Stomach smooth muscle (tissue), 2 donors: ENCODE results near the gene PAMR1.
"Not testable (repeated sequence)": the region's sequence is repeated elsewhere in the genome, so short reads cannot be mapped to it uniquely, and the experiment has no call there.

ENCODE experiments used
- H3K27ac ChIP-seq: one replicate; pipeline ENCODE4 v1.7.0; 2013; ENCODE audit warnings: mild to moderate bottlenecking, low read length, inconsistent platforms
- H3K27me3 ChIP-seq, 2 donors: one replicate each; pipeline ENCODE4 v1.7.0; 2013; ENCODE audit warnings: low read length in 2 of 2; ENCODE audit not compliant: insufficient read depth in 2 of 2, control insufficient read depth in 1 of 2
- H3K36me3 ChIP-seq, 2 donors: one replicate each; pipeline ENCODE4 v1.7.0; 2013; ENCODE audit warnings: low read length in 2 of 2; ENCODE audit not compliant: control insufficient read depth in 2 of 2, insufficient read depth in 2 of 2
- H3K4me1 ChIP-seq: one replicate; pipeline ENCODE4 v1.7.0; 2013; ENCODE audit warnings: low read length; ENCODE audit not compliant: control insufficient read depth, insufficient read depth
- H3K4me3 ChIP-seq, 2 donors: one replicate each; pipeline ENCODE4 v1.7.0; 2013; ENCODE audit warnings: low read length in 2 of 2
- H3K9ac ChIP-seq, 2 donors: one replicate each; pipeline ENCODE4 v1.7.0; 2013; ENCODE audit warnings: low read length in 2 of 2, mild to moderate bottlenecking in 1 of 2
- H3K9me3 ChIP-seq, 2 donors: one replicate each; pipeline ENCODE4 v1.7.0; 2013; ENCODE audit warnings: low read length in 2 of 2; ENCODE audit not compliant: control insufficient read depth in 2 of 2
- donor health status: healthy.
- donor health status: Pancreatic carcinoma.

Gene PAMR1

DNA sequence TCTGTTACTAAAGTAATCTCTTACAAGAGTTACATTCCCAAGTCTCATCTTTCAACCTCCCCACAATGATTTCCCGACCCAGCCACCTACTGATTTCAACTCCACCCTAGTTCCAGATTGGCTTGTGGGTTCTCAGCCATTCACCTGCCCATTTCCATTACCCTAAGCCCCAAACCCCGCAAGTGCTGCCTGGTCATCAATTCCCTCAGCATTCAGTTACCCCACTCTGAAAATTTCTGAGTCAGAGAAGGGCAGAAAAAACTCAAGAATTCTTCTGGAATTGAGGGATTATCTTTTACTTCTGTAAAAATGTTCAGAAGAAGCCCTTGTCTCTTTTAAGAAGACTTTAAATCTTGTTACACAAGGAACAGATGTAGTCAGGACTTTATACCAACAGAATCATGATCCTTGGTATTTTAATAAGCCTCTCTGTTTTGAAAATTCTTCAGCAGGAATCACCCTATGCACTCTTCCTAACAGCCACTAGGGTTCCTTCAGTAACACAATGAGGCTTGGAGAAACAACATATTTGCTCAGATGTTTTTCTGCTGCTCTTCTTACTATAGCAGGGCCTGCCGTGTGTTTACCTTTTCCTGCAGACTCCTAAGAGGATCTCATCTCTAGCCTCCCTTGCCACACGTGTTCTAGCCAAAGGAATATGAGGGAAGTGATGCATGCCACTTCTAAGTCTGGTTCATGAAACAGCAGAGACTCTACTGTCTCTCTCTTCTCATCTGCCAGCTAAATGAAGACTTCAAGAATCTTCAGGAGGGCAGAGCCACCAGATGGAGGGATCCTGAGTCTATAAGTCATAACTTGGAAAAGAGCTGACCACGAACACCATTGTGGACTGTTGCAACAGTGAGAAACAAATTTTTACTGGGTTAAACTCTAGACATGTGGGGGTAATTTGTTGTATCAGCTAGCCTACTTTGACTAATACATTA lies 29.3 kb upstream of the PAMR1 start:
- Histone ChIP-seq H3K9ac (no peak overlapping the region), H3K4me1 (peaks cover 12% of the 10 kb centered on the region), H3K36me3 (no peaks in the 10 kb centered on the region), H3K9me3 (no peaks in the 10 kb centered on the region), H3K27me3 (no peaks in the 10 kb centered on the region), H3K27ac (no peak overlapping the region), H3K4me3 (no peak overlapping the region)

GRCh38 chr11:35553831-35554230 lies 28.4 kb upstream of the PAMR1 start:
- H3K27me3 ChIP-seq = no peaks in the 10 kb centered on the region
- H3K36me3 ChIP-seq = no peaks in the 10 kb centered on the region
- H3K4me1 ChIP-seq = peaks cover 12% of the 10 kb centered on the region
- H3K9ac ChIP-seq = no peak overlapping the region
- no peak overlapping the region for H3K4me3 ChIP-seq
- H3K27ac ChIP-seq = no peak overlapping the region
- no peaks in the 10 kb centered on the region for H3K9me3 ChIP-seq

DNA sequence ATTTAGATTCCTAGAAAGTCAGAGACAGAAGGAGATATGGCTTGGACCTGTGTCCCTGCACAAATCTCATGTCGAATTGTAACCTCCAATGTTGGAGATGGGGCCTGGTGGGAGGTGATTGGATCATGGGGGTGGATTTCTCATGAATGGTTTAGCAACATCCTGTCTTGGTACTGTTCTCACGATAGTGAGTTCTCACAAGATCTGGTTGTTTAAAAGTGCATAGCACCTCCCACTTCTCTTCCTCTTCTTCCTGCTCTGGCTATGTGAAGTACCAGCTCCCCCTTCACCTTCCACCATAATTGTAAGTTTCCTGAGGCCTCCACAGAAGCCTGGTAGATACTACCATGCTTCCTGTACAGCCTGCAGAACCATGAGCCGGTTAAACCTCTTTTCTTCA lies 27.6 kb upstream of the PAMR1 start:
- no peaks in the 10 kb centered on the region for H3K27me3 ChIP-seq
- H3K27ac ChIP-seq = no peak overlapping the region
- no peaks in the 10 kb centered on the region for H3K36me3 ChIP-seq
- H3K9ac ChIP-seq = no peak overlapping the region
- no peaks in the 10 kb centered on the region for H3K9me3 ChIP-seq
- no peak overlapping the region for H3K4me3 ChIP-seq
- peaks cover 9% of the 10 kb centered on the region for H3K4me1 ChIP-seq

- Histone ChIP-seq H3K4me1 (peaks cover 9% of the 10 kb centered on the region), H3K36me3 (no peaks in the 10 kb centered on the region), H3K9ac (no peak overlapping the region), H3K9me3 (no peaks in the 10 kb centered on the region), H3K27ac (no peak overlapping the region), H3K4me3 (no peak overlapping the region), H3K27me3 (no peaks in the 10 kb centered on the region)
Observed at GRCh38 chr11:35552616-35553015, 27.2 kb upstream of the PAMR1 start.

DNA sequence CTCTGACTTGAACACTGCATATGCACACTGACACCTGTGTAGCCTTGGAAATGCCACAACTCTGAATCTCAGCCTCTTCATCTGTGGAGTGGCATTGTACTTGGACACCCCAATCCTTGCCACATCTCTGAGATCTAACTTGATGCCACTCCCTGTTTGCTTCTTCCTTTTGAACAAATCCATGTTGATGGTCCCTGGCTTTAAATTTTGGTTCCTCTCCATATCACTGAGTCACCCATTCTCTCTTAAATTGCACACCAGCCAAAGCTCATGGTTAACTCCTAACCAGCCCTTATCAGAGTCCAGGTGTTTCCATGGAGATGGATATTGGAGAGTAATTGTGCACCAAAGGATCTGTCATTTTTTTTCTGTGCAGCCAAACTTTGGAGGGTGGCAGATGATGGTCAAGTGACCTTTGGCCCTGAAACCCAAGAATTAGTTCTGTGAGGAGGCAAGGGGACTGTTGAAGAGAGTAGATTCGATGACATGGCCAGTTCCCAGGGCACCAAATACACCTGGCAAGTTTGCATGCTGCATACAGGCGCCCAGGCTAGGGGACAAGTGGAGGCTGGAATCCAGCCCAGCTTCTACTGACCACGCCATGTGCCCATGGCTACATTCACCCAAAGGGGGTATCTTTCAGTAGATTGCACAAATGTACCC lies 25.1 kb upstream of the PAMR1 start:
- Histone ChIP-seq H3K4me1 (peaks cover 9% of the 10 kb centered on the region), H3K4me3 (no peak overlapping the region), H3K9me3 (no peaks in the 10 kb centered on the region), H3K9ac (no peak overlapping the region), H3K27me3 (no peaks in the 10 kb centered on the region), H3K27ac (no peak overlapping the region), H3K36me3 (no peaks in the 10 kb centered on the region)

GRCh38 chr11:35549787-35550186 lies 24.4 kb upstream of the PAMR1 start:
- Histone ChIP-seq H3K27ac (no peak overlapping the region), H3K36me3 (no peaks in the 10 kb centered on the region), H3K9ac (no peak overlapping the region), H3K27me3 (no peaks in the 10 kb centered on the region), H3K4me1 (peaks cover 6% of the 10 kb centered on the region), H3K9me3 (no peaks in the 10 kb centered on the region), H3K4me3 (no peak overlapping the region)

GRCh38 chr11:35548925-35549561 lies 23.6 kb upstream of the PAMR1 start:
- H3K27ac ChIP-seq = no peak overlapping the region
- H3K9ac ChIP-seq = no peak overlapping the region
- no peaks in the 10 kb centered on the region for H3K27me3 ChIP-seq
- no peak overlapping the region for H3K4me3 ChIP-seq
- peaks cover 4% of the 10 kb centered on the region for H3K4me1 ChIP-seq
- H3K9me3 ChIP-seq = no peaks in the 10 kb centered on the region
- H3K36me3 ChIP-seq = no peaks in the 10 kb centered on the region

DNA sequence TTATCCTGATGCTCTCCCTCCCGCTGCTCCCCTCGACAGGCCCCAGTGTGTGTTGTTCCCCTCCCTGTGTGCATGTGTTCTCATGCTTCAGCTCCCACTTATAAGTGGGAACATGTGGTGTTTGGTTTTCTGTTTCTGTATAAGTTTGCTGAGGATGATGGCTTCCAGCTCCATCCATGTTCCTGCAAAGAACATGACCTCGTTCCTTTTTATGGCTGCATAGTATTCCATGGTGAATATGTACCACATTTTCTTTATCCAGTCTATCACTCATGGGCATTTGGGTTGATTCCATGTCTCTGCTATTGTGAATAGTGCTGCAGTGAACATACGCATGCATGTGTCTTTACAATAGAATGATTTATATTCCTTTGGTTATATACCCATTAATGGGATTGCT lies 22.6 kb upstream of the PAMR1 start:
- H3K9ac ChIP-seq, H3K9me3 ChIP-seq, H3K27ac ChIP-seq, H3K4me3 ChIP-seq, H3K36me3 ChIP-seq, H3K4me1 ChIP-seq, H3K27me3 ChIP-seq: not testable (repeated sequence)

- no peaks in the 10 kb centered on the region for H3K27me3 ChIP-seq
- no peaks in the 10 kb centered on the region for H3K36me3 ChIP-seq
- H3K27ac ChIP-seq = no peak overlapping the region
- H3K4me3 ChIP-seq = no peak overlapping the region
- H3K4me1 ChIP-seq = no peaks in the 10 kb centered on the region
- H3K9ac ChIP-seq = no peak overlapping the region
- no peaks in the 10 kb centered on the region for H3K9me3 ChIP-seq
Observed at GRCh38 chr11:35546317-35546716, 20.9 kb upstream of the PAMR1 start.

GRCh38 chr11:35545391-35546003 lies 20.1 kb upstream of the PAMR1 start:
- Histone ChIP-seq H3K4me1 (no peaks in the 10 kb centered on the region), H3K36me3 (no peaks in the 10 kb centered on the region), H3K9ac (no peak overlapping the region), H3K27me3 (no peaks in the 10 kb centered on the region), H3K4me3 (no peak overlapping the region), H3K9me3 (no peaks in the 10 kb centered on the region), H3K27ac (no peak overlapping the region)
